ENCODE data around the gene AIF1L.
A peak's percentile ranks its signal among the peaks of the same experiment; 100 is the strongest.
"Not testable (repeated sequence)": the region's sequence is repeated elsewhere in the genome, so short reads cannot be mapped to it uniquely, and the experiment has no call there.

The AIF1L gene

GRCh38 chr9:131125288-131126058 lies 29.1 kb downstream of the AIF1L start, which contains the start of gene NUP214:
Gene NUP214 (plus strand): TSS chr9:131125586. CDS start chr9:131125705, 119 bp downstream.
- DNase-seq = peak; percentile 99

GRCh38 chr9:131126059-131126426 lies 29.7 kb downstream of the AIF1L start:
- no peak for DNase-seq

- no peak for DNase-seq
Observed at GRCh38 chr9:131129183-131129582, 32.9 kb downstream of the AIF1L start.

- no peak for DNase-seq
Observed at GRCh38 chr9:131138676-131139075, 42.3 kb downstream of the AIF1L start.

- DNase-seq = no peak
Observed at GRCh38 chr9:131140112-131140511, 43.8 kb downstream of the AIF1L start.

GRCh38 chr9:131140550-131140949 lies 44.2 kb downstream of the AIF1L start:
- DNase-seq = no peak

GRCh38 chr9:131142160-131142559 lies 45.8 kb downstream of the AIF1L start:
- DNase-seq = no peak

- no peak for DNase-seq
Observed at GRCh38 chr9:131144201-131144600, 47.9 kb downstream of the AIF1L start.

- no peak for DNase-seq
Observed at GRCh38 chr9:131145245-131145644, 48.9 kb downstream of the AIF1L start.

GRCh38 chr9:131146186-131146585 lies 49.9 kb downstream of the AIF1L start:
- DNase-seq = no peak

GRCh38 chr9:131148276-131148675 lies 51.9 kb downstream of the AIF1L start:
- no peak for DNase-seq

GRCh38 chr9:131148966-131149687 lies 52.8 kb downstream of the AIF1L start:
- no peak for DNase-seq

- no peak for DNase-seq
Observed at GRCh38 chr9:131149688-131150053, 53.3 kb downstream of the AIF1L start.

- no peak for DNase-seq
Observed at GRCh38 chr9:131153595-131153994, 57.3 kb downstream of the AIF1L start.

GRCh38 chr9:131158673-131159072 lies 62.3 kb downstream of the AIF1L start:
- not testable (repeated sequence) for DNase-seq

GRCh38 chr9:131160416-131161112 lies 64.2 kb downstream of the AIF1L start:
- no peak for DNase-seq

- DNase-seq = no peak
Observed at GRCh38 chr9:131161585-131161984, 65.3 kb downstream of the AIF1L start.

- DNase-seq = no peak
Observed at GRCh38 chr9:131162886-131163285, 66.6 kb downstream of the AIF1L start.

GRCh38 chr9:131165523-131165922 lies 69.2 kb downstream of the AIF1L start:
- no peak for DNase-seq

GRCh38 chr9:131167146-131167692 lies 70.9 kb downstream of the AIF1L start:
- DNase-seq = no peak

- DNase-seq = no peak
Observed at GRCh38 chr9:131167936-131168335, 71.6 kb downstream of the AIF1L start.

GRCh38 chr9:131169563-131170240 lies 73.4 kb downstream of the AIF1L start:
- no peak for DNase-seq

All from CD4-positive, alpha-beta T cell treated with Interleukin-17A for 1 hour (primary cell).